Motor neuron (in vitro differentiated cells): Measurements from ENCODE around the gene MSMB. TPM values are rescaled to one million over a fixed set of nuclear protein-coding genes. Genes with fewer than 3 reads are reported as not detected.
A peak's percentile ranks its signal among the peaks of the same experiment; 100 is the strongest.

Experiments
- ATAC-seq, 8 experiments: fragments of 200-7000 bp; cut with Tn5 transposase; replicated peaks in 6 of 8; 2 replicates each; pipeline ENCODE4 v1.8.0; 2021; ENCODE audit warnings: mild to moderate bottlenecking in 8 of 8, moderate library complexity in 8 of 8
- H3K27ac ChIP-seq, 2 donors: fragments of 250-450 bp; sonication (Bioruptor Pico); 2 replicates each; pipeline ENCODE4 v1.9.0; 2021; ENCODE audit warnings: antibody characterized with exemption in 2 of 2, mild to moderate bottlenecking in 2 of 2, moderate library complexity in 1 of 2
- H3K4me1 ChIP-seq, 2 donors: fragments of 250-450 bp; sonication (Bioruptor Pico); replicated peaks in 1 of 2; 2 replicates each; pipeline ENCODE4 v1.6.1; 2021; ENCODE audit warnings: antibody characterized with exemption in 2 of 2, mild to moderate bottlenecking in 2 of 2, moderate library complexity in 1 of 2
- H3K4me3 ChIP-seq, 5 donors: fragments of 250-450 bp; sonication (Bioruptor Pico); 2 replicates each; pipeline ENCODE4 v1.9.0; 2021; ENCODE audit warnings: antibody characterized with exemption in 5 of 5, mild to moderate bottlenecking in 5 of 5, moderate library complexity in 4 of 5
- WGBS, 10 experiments: fragments of 450-650 bp; shearing (Covaris generic); methylation state at CpG; one replicate each; pipeline ENCODE4 v1.0.0; 2022; 5-methylcytosine and 5-hydroxymethylcytosine counted together
- in situ Hi-C, 9 experiments: fragments of 400-800 bp; cut with MboI; loops; one replicate each; pipeline ENCODE4 v1.15.0; 2021; ENCODE audit warnings: low sequenced_read_pairs in 9 of 9, low pct_unique_long_range_greater_than_20kb in 2 of 9; ENCODE audit not compliant: unreplicated experiment in 9 of 9
- total RNA-seq, 8 experiments: library from RNA; unstranded; fragments of 300-600 nt; gene quantifications; 2 replicates each; pipeline versions ENCODE4 v1.2.3 to v1.2.4, GENCODE V29; 2022

Gene MSMB
- total RNA-seq, 8 experiments from 2014 or later: not detected

- H3K4me3 ChIP-seq: no peak overlapping the region
- H3K4me1 ChIP-seq: no peaks in the 10 kb centered on the region
- WGBS, 10 experiments: 21 to 100% (median 81%) methylated on average over 1 to 8 of the region's 8 CpGs; no CpG with 5 or more reads in 2 of the 10 experiments
- peak in 1 of 8 experiments; percentile 83 for ATAC-seq
- no peak overlapping the region for H3K27ac ChIP-seq
- in situ Hi-C loops: no loop called here
Measured at GRCh38 chr10:46037107-46037825, 8.8 kb downstream of the MSMB start.

- 16 to 100% (median 63%) methylated on average over 1 to 6 of the region's 8 CpGs; no CpG with 5 or more reads in 3 of the 10 experiments for WGBS, 10 experiments
- in situ Hi-C loops: no loop called here
- Histone ChIP-seq H3K4me3 (no peak overlapping the region), H3K4me1 (no peaks in the 10 kb centered on the region), H3K27ac (no peak overlapping the region)
- no peak for ATAC-seq
Measured at GRCh38 chr10:46035923-46036849, 9.9 kb downstream of the MSMB start.

- Histone ChIP-seq H3K27ac (no peak overlapping the region), H3K4me1 (peaks cover 8 to 14% of the 10 kb centered on the region in 2 donors), H3K4me3 (no peak overlapping the region)
- ATAC-seq: peak in 1 of 8 experiments; percentile 2
- in situ Hi-C loops: no loop called here
Measured at GRCh38 chr10:46033602-46034011, 12.5 kb downstream of the MSMB start.

GRCh38 chr10:46031648-46032532 lies 14.2 kb downstream of the MSMB start:
- Histone ChIP-seq H3K4me1 (peaks cover 8 to 21% of the 10 kb centered on the region in 2 donors), H3K4me3 (no peak overlapping the region), H3K27ac (no peak overlapping the region)
- ATAC-seq: no peak
- 50 to 95% (median 88%) methylated on average over 2 to 4 of the region's 6 CpGs; no CpG with 5 or more reads in 3 of the 10 experiments for WGBS, 10 experiments
- in situ Hi-C loops: no loop called here

- ATAC-seq: peak; percentile 96 to 100 (median 99)
- peaks cover 8 to 21% of the 10 kb centered on the region in 2 donors for H3K4me1 ChIP-seq
- 0 to 17% (median 0%) methylated on average over 1 to 8 of the region's 59 CpGs for WGBS, 10 experiments
- in situ Hi-C loops: no loop called here
- peak within 1 kb of the TSS; percentile 90 to 93 for H3K27ac ChIP-seq
- peak within 1 kb of the TSS; percentile 78 to 87 (median 78) for H3K4me3 ChIP-seq
Measured at GRCh38 chr10:46030091-46030937, 15.8 kb downstream of the MSMB start, which contains the start of gene NCOA4. Gene NCOA4, minus strand, starts transcription at chr10:46030623. Its CDS starts 13,943 bp downstream, at chr10:46016680.

GRCh38 chr10:46029461-46030030 lies 16.5 kb downstream of the MSMB start:
- in situ Hi-C loops: no loop called here

GRCh38 chr10:46028584-46029460 lies 17.2 kb downstream of the MSMB start:
- Histone ChIP-seq H3K27ac (no peak overlapping the region), H3K4me3 (peak overlapping the region in 4 of 5 donors; percentile 78 to 87 (median 78)), H3K4me1 (peaks cover 8 to 21% of the 10 kb centered on the region in 2 donors)
- ATAC-seq: peak in 3 of 8 experiments; percentile 4 to 7 (median 5)
- 0 to 42% (median 21%) methylated on average over 1 to 6 of the region's 6 CpGs for WGBS, 10 experiments
- in situ Hi-C loops: no loop called here

More at GRCh38 chr10:46029461-46030030, 16.5 kb downstream of the MSMB start:
- Histone ChIP-seq H3K27ac (peak overlapping the region; percentile 90 to 93), H3K4me1 (peaks cover 8 to 21% of the 10 kb centered on the region in 2 donors), H3K4me3 (peak overlapping the region; percentile 78 to 87 (median 78))
- ATAC-seq: no peak
- 0 to 60% (median 26%) methylated on average over 1 to 6 of the region's 6 CpGs for WGBS, 10 experiments

- no peak overlapping the region for H3K27ac ChIP-seq
- ATAC-seq: no peak
- in situ Hi-C loops: no loop called here
- H3K4me3 ChIP-seq: no peak overlapping the region
- peaks cover 12 to 33% of the 10 kb centered on the region in 2 donors for H3K4me1 ChIP-seq
Measured at GRCh38 chr10:46026106-46026505, 20.0 kb downstream of the MSMB start.

- in situ Hi-C loops: no loop called here
- no peak overlapping the region for H3K27ac ChIP-seq
- peaks cover 8 to 27% of the 10 kb centered on the region in 2 donors for H3K4me1 ChIP-seq
Measured at GRCh38 chr10:46025406-46025805, 20.7 kb downstream of the MSMB start.

GRCh38 chr10:46024948-46025347 lies 21.1 kb downstream of the MSMB start:
- in situ Hi-C loops: no loop called here
- ATAC-seq: no peak
- H3K4me1 ChIP-seq: peaks cover 12 to 31% of the 10 kb centered on the region in 2 donors
- H3K27ac ChIP-seq: no peak overlapping the region
- no peak overlapping the region for H3K4me3 ChIP-seq

More at GRCh38 chr10:46025406-46025805, 20.7 kb downstream of the MSMB start:
- H3K4me3 ChIP-seq: no peak overlapping the region
- no peak for ATAC-seq
- 27 to 100% (median 92%) methylated on average over 2 of the region's 2 CpGs; no CpG with 5 or more reads in 5 of the 10 experiments for WGBS, 10 experiments
